Esophagus (tissue), 2 donors: ENCODE results near the gene STOX2. TPM values are rescaled to one million over a fixed set of nuclear protein-coding genes. Genes with fewer than 3 reads are reported as not detected.
"Not testable (repeated sequence)": the region's sequence is repeated elsewhere in the genome, so short reads cannot be mapped to it uniquely, and the experiment has no call there.

Experiments
- H3K27ac ChIP-seq, 2 donors: one replicate each; pipeline ENCODE4 v1.5.1; 2013; ENCODE audit warnings: low read depth in 2 of 2, mild to moderate bottlenecking in 2 of 2, inconsistent platforms in 1 of 2, low read length in 1 of 2, moderate library complexity in 1 of 2
- H3K27me3 ChIP-seq, 2 donors: one replicate each; pipeline ENCODE4 v1.6.1; 2013; ENCODE audit warnings: low read length in 2 of 2, control low read depth in 1 of 2, mild to moderate bottlenecking in 1 of 2; ENCODE audit not compliant: insufficient read depth in 2 of 2, control insufficient read depth in 1 of 2
- H3K36me3 ChIP-seq, 2 donors: one replicate each; pipeline ENCODE4 v1.6.1; 2013; ENCODE audit warnings: low read length in 1 of 2; ENCODE audit not compliant: control insufficient read depth in 2 of 2, insufficient read depth in 2 of 2
- H3K4me1 ChIP-seq, 2 donors: one replicate each; pipeline ENCODE4 v1.6.1; 2013; ENCODE audit warnings: low read length in 1 of 2; ENCODE audit not compliant: control insufficient read depth in 2 of 2, insufficient read depth in 2 of 2
- H3K4me3 ChIP-seq, 2 donors: one replicate each; pipeline ENCODE4 v1.5.1; 2013; ENCODE audit warnings: low read length in 2 of 2, mild to moderate bottlenecking in 2 of 2, low read depth in 1 of 2, moderate library complexity in 1 of 2
- H3K9me3 ChIP-seq, 2 donors: one replicate each; pipeline ENCODE4 v1.6.1; 2013; ENCODE audit warnings: mild to moderate bottlenecking in 2 of 2, low read depth in 1 of 2, low read length in 1 of 2, moderate library complexity in 1 of 2; ENCODE audit not compliant: control insufficient read depth in 2 of 2, insufficient read depth in 1 of 2
- WGBS, 2 donors: extraction: QIAGEN DNeasy Blood & Tissue Kit; methylation state at CpG; one replicate each; pipeline ENCODE4 v1.1.7; 2013; 5-methylcytosine and 5-hydroxymethylcytosine counted together
- polyA plus RNA-seq, 2 donors: library from polyadenylated mRNA; stranded (reverse); fragments of 200-250 nt; gene quantifications; one replicate each; pipeline ENCODE4 v1.2.3, GENCODE V29; 2013
- donor health status: healthy with polysubstance abuse.
- donor health status: Bipolar disorder and iron deficiency.

Gene STOX2
- polyA plus RNA-seq, 2 donors: 2.6 to 3.3 TPM

- Histone ChIP-seq H3K36me3 (no peaks in the 10 kb centered on the region), H3K9me3 (no peaks in the 10 kb centered on the region), H3K27ac (no peak overlapping the region), H3K4me3 (no peak overlapping the region), H3K27me3 (no peaks in the 10 kb centered on the region), H3K4me1 (no peaks in the 10 kb centered on the region)
- 57 to 74% methylated on average over 3 of the region's 3 CpGs for WGBS, 2 donors
Observed at GRCh38 chr4:183932576-183932975, 27.5 kb downstream of the STOX2 start.

DNA sequence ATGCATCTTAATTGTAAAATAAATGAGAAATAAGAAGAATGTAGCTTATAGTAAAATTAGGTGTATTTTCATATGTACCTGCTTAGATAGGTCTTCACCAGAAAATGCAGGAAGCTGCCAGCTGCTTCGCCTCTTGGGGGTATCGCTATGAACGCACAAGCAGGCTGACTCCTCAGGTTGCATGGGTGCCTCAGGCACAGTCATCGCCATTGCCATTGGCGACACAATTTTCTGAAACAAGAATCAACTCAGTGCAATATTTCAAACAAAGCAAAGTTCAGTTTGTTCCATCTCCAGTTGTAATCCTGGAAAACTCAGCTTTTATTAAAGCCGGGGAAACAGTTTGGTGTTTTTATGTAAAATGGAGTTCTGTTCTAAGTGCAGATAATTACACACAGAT lies 29.7 kb downstream of the STOX2 start:
- Histone ChIP-seq H3K27ac (no peak overlapping the region), H3K9me3 (no peaks in the 10 kb centered on the region), H3K4me3 (no peak overlapping the region), H3K4me1 (no peaks in the 10 kb centered on the region), H3K27me3 (no peaks in the 10 kb centered on the region), H3K36me3 (no peaks in the 10 kb centered on the region)
- WGBS, 2 donors: 92 to 94% methylated on average over 6 of the region's 6 CpGs

GRCh38 chr4:183935355-183936005 lies 30.4 kb downstream of the STOX2 start:
- H3K27me3 ChIP-seq: no peaks in the 10 kb centered on the region
- no peak overlapping the region for H3K4me3 ChIP-seq
- no peak overlapping the region for H3K27ac ChIP-seq
- H3K9me3 ChIP-seq: no peaks in the 10 kb centered on the region
- WGBS, 2 donors: 83 to 87% methylated on average over 2 of the region's 2 CpGs
- no peaks in the 10 kb centered on the region for H3K36me3 ChIP-seq
- H3K4me1 ChIP-seq: no peaks in the 10 kb centered on the region

DNA sequence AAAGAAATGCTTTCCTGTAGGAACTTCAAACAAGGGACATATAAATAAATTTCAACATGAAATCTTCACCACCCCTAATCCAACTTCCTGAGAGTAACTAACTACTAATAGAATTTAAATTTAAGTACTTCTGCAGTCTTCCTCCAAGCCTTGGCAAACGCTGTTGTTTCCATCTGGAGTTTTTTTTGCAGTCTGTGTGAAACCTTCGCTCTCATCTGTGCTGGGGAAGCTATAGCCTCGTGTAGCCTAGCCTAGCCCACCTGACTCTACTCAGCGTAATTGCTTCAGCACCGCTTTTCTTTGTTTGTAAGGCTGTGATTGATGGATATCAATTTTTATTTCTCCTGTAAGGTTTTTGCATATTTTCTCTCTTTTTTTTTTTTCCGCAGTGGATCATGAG lies 30.9 kb downstream of the STOX2 start:
- no peaks in the 10 kb centered on the region for H3K27me3 ChIP-seq
- no peaks in the 10 kb centered on the region for H3K9me3 ChIP-seq
- no peaks in the 10 kb centered on the region for H3K4me1 ChIP-seq
- 62% methylated on average over 6 of the region's 6 CpGs for WGBS, 2 donors
- no peaks in the 10 kb centered on the region for H3K36me3 ChIP-seq
- H3K27ac ChIP-seq: no peak overlapping the region
- no peak overlapping the region for H3K4me3 ChIP-seq

- 72% methylated on average over 3 of the region's 3 CpGs for WGBS, 2 donors
- H3K27ac ChIP-seq: no peak overlapping the region
- no peak overlapping the region for H3K4me3 ChIP-seq
- H3K36me3 ChIP-seq: no peaks in the 10 kb centered on the region
- no peaks in the 10 kb centered on the region for H3K27me3 ChIP-seq
- H3K4me1 ChIP-seq: no peaks in the 10 kb centered on the region
- no peaks in the 10 kb centered on the region for H3K9me3 ChIP-seq
Observed at GRCh38 chr4:183936574-183937345, 31.7 kb downstream of the STOX2 start.

DNA sequence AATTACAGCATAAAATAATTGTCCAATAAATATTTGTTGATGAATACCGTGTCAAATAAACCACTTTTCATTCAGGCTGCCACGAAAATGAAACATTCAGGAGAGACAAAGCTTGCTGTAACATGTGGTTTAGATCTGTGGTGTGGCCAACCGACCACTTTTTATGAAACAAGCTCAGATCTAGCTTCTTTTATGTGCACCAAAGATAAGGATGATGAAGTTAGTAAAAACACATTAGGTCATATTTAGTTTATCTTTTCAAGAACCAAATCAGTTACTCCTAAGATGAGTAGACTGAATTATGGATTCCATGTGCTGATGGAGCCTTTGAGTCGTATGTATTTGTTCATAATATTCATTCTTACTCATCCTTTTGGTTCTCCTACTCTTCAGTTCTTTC lies 35.8 kb downstream of the STOX2 start:
- no peaks in the 10 kb centered on the region for H3K9me3 ChIP-seq
- 53 to 55% methylated on average over 4 of the region's 4 CpGs for WGBS, 2 donors
- no peaks in the 10 kb centered on the region for H3K4me1 ChIP-seq
- H3K4me3 ChIP-seq: no peak overlapping the region
- no peaks in the 10 kb centered on the region for H3K36me3 ChIP-seq
- no peaks in the 10 kb centered on the region for H3K27me3 ChIP-seq
- H3K27ac ChIP-seq: no peak overlapping the region

DNA sequence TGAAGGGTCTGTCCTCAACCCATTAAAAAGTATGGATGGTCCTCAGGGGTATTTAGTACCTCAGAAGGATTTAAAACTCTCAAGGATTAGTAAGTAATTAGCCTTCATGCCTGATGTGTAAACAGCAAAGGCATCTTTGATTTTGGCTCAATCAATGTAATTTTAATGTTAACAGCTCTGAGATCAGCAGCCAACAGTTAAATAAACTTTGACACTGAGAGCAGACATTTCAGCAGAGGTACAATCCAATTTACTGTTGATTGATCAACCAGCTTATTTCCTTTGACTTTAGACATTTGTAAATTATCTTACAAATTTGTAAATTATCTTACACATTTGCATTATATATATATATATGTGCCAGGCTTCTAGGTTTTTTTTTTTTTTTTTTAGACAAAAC lies 36.9 kb downstream of the STOX2 start:
- H3K27ac ChIP-seq: no peak overlapping the region
- no peaks in the 10 kb centered on the region for H3K27me3 ChIP-seq
- H3K36me3 ChIP-seq: no peaks in the 10 kb centered on the region
- no peaks in the 10 kb centered on the region for H3K4me1 ChIP-seq
- no peak overlapping the region for H3K4me3 ChIP-seq
- no peaks in the 10 kb centered on the region for H3K9me3 ChIP-seq

- 86 to 90% methylated on average over 8 of the region's 8 CpGs for WGBS, 2 donors
Observed at GRCh38 chr4:183945741-183946140, 40.6 kb downstream of the STOX2 start.

DNA sequence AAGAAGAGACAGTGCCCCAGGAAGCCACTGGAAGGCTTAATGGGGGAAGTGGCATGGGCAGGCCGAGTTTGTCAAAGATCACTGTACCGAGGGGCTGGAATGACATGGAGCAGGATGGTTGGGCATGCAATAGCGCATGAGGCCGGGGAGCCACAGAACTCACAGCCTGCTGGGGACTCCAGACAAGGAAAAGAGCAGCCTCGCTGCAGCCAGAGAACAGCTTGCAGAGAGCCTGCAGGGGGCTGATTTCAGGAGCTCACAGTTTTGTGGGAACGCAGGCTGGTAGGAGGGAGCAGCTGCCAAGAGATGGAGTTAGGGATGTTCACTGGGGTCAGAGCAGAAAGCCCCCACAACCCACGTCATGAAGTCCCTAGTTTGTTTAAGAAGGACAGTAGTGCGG lies 45.4 kb downstream of the STOX2 start:
- 95 to 96% methylated on average over 8 of the region's 8 CpGs for WGBS, 2 donors
- Histone ChIP-seq H3K4me3 (no peak overlapping the region), H3K4me1 (no peaks in the 10 kb centered on the region)

More at GRCh38 chr4:183945741-183946140, 40.6 kb downstream of the STOX2 start:
- Histone ChIP-seq H3K9me3 (no peaks in the 10 kb centered on the region), H3K36me3 (no peaks in the 10 kb centered on the region), H3K4me1 (no peaks in the 10 kb centered on the region), H3K4me3 (no peak overlapping the region), H3K27me3 (no peaks in the 10 kb centered on the region), H3K27ac (no peak overlapping the region)

DNA sequence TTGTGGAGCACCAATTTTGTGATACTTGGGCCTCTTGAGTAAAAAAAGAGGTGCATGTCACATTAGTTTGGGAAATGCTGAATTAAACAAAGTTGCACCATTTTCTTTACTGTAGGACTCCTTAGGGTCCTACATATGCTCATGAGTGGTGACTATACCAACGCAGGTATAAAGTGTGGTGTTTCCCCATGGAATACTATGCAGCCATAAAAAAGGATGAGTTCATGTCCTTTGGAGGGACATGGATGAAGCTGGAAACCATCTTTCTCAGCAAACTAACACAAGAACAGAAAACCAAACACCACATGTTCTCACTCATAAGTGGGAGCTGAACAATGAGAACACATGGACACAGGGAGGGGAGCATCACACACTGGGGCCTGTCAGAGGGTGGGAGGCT lies 47.5 kb downstream of the STOX2 start:
- not testable (repeated sequence) for H3K4me3 ChIP-seq, H3K36me3 ChIP-seq, H3K4me1 ChIP-seq, H3K27ac ChIP-seq, H3K9me3 ChIP-seq, H3K27me3 ChIP-seq
- 91 to 92% methylated on average over 1 of the region's 1 CpG for WGBS, 2 donors

More for the DNA sequence above, 45.4 kb downstream of the STOX2 start:
- Histone ChIP-seq H3K27ac (no peak overlapping the region), H3K27me3 (no peaks in the 10 kb centered on the region), H3K36me3 (no peaks in the 10 kb centered on the region), H3K9me3 (no peaks in the 10 kb centered on the region)
